ENCODE measurements around the gene UPB1. TPM values are rescaled to one million over a fixed set of nuclear protein-coding genes. Genes with fewer than 3 reads are reported as not detected.

The UPB1 gene
- total and polyA plus RNA-seq, 10 of the 15 experiments (the other 5 are each of a cell fraction or from before 2014, with no cell fraction given), result 0.89 to 20.5 (median 3.1) TPM

DNA sequence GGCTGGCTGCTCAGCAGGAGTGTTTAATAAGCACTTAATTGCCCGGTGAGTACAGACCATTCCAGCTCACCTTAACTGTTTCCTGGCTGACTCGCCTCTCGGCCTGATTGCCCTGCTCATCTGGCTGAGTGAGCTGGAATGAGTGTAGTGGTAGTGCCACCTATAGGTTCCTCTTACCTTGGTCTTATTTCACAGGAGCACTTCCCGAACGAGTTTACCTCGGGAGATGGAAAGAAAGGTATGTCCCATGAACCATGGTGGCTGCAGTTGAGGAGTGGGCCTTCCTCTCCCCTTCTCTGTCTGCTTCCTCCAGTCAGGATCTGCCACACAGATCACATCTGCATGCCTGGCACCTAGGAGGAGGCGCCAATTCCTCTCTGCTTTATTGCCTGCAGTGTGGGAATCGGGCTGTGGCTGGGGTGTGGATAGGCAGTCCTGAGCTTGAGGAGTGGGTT lies 26.7 kb downstream of the UPB1 start (continued):
- TF ChIP-seq, protein P1, sequence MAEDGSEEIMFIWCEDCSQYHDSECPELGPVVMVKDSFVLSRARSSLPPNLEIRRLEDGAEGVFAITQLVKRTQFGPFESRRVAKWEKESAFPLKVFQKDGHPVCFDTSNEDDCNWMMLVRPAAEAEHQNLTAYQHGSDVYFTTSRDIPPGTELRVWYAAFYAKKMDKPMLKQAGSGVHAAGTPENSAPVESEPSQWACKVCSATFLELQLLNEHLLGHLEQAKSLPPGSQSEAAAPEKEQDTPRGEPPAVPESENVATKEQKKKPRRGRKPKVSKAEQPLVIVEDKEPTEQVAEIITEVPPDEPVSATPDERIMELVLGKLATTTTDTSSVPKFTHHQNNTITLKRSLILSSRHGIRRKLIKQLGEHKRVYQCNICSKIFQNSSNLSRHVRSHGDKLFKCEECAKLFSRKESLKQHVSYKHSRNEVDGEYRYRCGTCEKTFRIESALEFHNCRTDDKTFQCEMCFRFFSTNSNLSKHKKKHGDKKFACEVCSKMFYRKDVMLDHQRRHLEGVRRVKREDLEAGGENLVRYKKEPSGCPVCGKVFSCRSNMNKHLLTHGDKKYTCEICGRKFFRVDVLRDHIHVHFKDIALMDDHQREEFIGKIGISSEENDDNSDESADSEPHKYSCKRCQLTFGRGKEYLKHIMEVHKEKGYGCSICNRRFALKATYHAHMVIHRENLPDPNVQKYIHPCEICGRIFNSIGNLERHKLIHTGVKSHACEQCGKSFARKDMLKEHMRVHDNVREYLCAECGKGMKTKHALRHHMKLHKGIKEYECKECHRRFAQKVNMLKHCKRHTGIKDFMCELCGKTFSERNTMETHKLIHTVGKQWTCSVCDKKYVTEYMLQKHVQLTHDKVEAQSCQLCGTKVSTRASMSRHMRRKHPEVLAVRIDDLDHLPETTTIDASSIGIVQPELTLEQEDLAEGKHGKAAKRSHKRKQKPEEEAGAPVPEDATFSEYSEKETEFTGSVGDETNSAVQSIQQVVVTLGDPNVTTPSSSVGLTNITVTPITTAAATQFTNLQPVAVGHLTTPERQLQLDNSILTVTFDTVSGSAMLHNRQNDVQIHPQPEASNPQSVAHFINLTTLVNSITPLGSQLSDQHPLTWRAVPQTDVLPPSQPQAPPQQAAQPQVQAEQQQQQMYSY (CRISPR knock-in tag; IDR thresholded peaks at IDR 0.05), result no peak
- peak; percentile 34; the same call in 1 of the 2 replicates for TF ChIP-seq EED (IDR thresholded peaks at IDR 0.05; ENCODE audit: low read depth)
- peak; percentile 65; the same call in 1 of the 2 replicates for TF ChIP-seq SMC3 (IDR thresholded peaks at IDR 0.05; ENCODE audit: borderline replicate concordance, low read length)

DNA sequence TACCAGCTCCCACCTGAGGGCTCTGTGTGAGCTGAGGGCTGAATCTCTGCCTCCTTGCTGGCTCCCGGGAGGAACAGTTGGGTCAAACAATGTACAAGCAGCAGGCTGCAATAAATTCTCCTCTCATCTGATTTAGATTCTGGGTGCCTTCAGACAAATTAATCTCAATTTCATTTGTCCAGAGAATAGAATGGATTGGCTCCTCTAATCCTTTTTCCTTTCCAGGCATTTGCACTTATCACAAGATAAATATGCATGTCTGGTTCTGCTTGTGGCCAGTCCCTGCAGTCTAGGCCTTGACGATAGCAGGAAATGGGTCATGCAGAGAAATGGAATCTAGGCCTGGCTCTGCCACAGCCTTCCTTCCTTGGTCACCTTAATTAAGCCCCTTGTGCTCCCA lies 28.7 kb downstream of the UPB1 start:
- FAIRE-seq (no peak), DNase-seq (ENCODE audit: low read depth, low spot score) (no peak), ATAC-seq (no peak)
- ChIA-PET CTCF (interaction anchor here (0.6 to 11.7 kb wide), 9 partner anchors 9 to 202 kb away, joined by 3 to 213 read pairs (median 14); no protein-coding TSS in a partner anchor), POLR2A (interaction anchor here (1.3 to 3.5 kb wide), 2 partner anchors 16 to 89 kb away, joined by 4 to 14 read pairs; no protein-coding TSS in a partner anchor), RAD21 (ENCODE audit: unreplicated experiment) (interaction anchor here (1.1 to 3.8 kb wide), 7 partner anchors 14 to 101 kb away, joined by 3 to 64 read pairs (median 10); partner anchors contain the start of gene ADORA2A), SMC1A (ENCODE audit: uncharacterized antibody, unreplicated experiment) (interaction anchor here (0.9 to 7.7 kb wide), 7 partner anchors 18 to 191 kb away, joined by 3 to 113 read pairs (median 4); partner anchors contain the start of gene ADORA2A)
- H3K36me3 ChIP-seq (ENCODE audit: control insufficient read depth in 2 of 2, insufficient read depth in 2 of 2, low read length in 1 of 2), result no peaks in the 10 kb centered on the region
- no peaks in the 10 kb centered on the region for H3K27me3 ChIP-seq (replicated peaks in 1 of 2; ENCODE audit: control insufficient read depth in 2 of 2, insufficient read depth in 2 of 2, low read length in 1 of 2)
- no peak overlapping the region for H2AFZ ChIP-seq (ENCODE audit: control insufficient read depth, low read depth, low read length)
- no peak overlapping the region for H3K9ac ChIP-seq (ENCODE audit: control insufficient read depth, insufficient read depth, low read length)
- intact Hi-C loops (cut with micrococcal nuclease; ENCODE audit: unreplicated experiment), result no loop called here
- H3K4me1 ChIP-seq (ENCODE audit: control insufficient read depth, insufficient read depth, low read length), result peaks cover 10% of the 10 kb centered on the region
- H3K79me2 ChIP-seq (ENCODE audit: control insufficient read depth, insufficient read depth, low read length), result no peaks in the 10 kb centered on the region
- WGBS (ENCODE audit: insufficient coverage, insufficient replicate concordance, low lambda C conversion rate, missing lambda C conversion rate), result 81% methylated on average over 2 of the region's 2 CpGs
- H4K20me1 ChIP-seq (ENCODE audit: control insufficient read depth, insufficient read depth), result no peaks in the 10 kb centered on the region
- H3K4me2 ChIP-seq (ENCODE audit: control insufficient read depth, insufficient read depth), result no peak overlapping the region
- no TSS peak for BruUV-seq (replicated peaks)
- no peak overlapping the region for H3K27ac ChIP-seq (ENCODE audit: control insufficient read depth, insufficient read depth)
- H3K9me3 ChIP-seq (replicated peaks; ENCODE audit: control insufficient read depth, insufficient read depth, low read length), result no peaks in the 10 kb centered on the region
- no peak overlapping the region for H3K4me3 ChIP-seq
- in situ Hi-C loops (cut with MboI), result loop anchor here (5.0 kb wide), 1 partner anchor 202 kb away; no protein-coding TSS in a partner anchor
- no peak for TF ChIP-seq ZZZ3 (IDR thresholded peaks at IDR 0.05; ENCODE audit: control insufficient read depth, insufficient read length, low read depth)
- TF ChIP-seq, protein P2, sequence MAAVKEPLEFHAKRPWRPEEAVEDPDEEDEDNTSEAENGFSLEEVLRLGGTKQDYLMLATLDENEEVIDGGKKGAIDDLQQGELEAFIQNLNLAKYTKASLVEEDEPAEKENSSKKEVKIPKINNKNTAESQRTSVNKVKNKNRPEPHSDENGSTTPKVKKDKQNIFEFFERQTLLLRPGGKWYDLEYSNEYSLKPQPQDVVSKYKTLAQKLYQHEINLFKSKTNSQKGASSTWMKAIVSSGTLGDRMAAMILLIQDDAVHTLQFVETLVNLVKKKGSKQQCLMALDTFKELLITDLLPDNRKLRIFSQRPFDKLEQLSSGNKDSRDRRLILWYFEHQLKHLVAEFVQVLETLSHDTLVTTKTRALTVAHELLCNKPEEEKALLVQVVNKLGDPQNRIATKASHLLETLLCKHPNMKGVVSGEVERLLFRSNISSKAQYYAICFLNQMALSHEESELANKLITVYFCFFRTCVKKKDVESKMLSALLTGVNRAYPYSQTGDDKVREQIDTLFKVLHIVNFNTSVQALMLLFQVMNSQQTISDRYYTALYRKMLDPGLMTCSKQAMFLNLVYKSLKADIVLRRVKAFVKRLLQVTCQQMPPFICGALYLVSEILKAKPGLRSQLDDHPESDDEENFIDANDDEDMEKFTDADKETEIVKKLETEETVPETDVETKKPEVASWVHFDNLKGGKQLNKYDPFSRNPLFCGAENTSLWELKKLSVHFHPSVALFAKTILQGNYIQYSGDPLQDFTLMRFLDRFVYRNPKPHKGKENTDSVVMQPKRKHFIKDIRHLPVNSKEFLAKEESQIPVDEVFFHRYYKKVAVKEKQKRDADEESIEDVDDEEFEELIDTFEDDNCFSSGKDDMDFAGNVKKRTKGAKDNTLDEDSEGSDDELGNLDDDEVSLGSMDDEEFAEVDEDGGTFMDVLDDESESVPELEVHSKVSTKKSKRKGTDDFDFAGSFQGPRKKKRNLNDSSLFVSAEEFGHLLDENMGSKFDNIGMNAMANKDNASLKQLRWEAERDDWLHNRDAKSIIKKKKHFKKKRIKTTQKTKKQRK (IDR thresholded peaks at IDR 0.05; ENCODE audit: low read depth, low read length), result no peak
- TF ChIP-seq, protein P3, sequence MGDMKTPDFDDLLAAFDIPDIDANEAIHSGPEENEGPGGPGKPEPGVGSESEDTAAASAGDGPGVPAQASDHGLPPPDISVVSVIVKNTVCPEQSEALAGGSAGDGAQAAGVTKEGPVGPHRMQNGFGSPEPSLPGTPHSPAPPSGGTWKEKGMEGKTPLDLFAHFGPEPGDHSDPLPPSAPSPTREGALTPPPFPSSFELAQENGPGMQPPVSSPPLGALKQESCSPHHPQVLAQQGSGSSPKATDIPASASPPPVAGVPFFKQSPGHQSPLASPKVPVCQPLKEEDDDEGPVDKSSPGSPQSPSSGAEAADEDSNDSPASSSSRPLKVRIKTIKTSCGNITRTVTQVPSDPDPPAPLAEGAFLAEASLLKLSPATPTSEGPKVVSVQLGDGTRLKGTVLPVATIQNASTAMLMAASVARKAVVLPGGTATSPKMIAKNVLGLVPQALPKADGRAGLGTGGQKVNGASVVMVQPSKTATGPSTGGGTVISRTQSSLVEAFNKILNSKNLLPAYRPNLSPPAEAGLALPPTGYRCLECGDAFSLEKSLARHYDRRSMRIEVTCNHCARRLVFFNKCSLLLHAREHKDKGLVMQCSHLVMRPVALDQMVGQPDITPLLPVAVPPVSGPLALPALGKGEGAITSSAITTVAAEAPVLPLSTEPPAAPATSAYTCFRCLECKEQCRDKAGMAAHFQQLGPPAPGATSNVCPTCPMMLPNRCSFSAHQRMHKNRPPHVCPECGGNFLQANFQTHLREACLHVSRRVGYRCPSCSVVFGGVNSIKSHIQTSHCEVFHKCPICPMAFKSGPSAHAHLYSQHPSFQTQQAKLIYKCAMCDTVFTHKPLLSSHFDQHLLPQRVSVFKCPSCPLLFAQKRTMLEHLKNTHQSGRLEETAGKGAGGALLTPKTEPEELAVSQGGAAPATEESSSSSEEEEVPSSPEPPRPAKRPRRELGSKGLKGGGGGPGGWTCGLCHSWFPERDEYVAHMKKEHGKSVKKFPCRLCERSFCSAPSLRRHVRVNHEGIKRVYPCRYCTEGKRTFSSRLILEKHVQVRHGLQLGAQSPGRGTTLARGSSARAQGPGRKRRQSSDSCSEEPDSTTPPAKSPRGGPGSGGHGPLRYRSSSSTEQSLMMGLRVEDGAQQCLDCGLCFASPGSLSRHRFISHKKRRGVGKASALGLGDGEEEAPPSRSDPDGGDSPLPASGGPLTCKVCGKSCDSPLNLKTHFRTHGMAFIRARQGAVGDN (IDR thresholded peaks at IDR 0.05), result no peak

All from GM12878 (cell line).